GM21367 (cell line): ENCODE data around the gene IL17A.

Experiments used
- ATAC-seq: cut with Tn5 transposase; IDR thresholded peaks from one replicate; pipeline ENCODE4 v1.9.1; 2021; ENCODE audit not compliant: unreplicated experiment

Gene IL17A

GRCh38 chr6:52210227-52210626 lies 24.1 kb downstream of the IL17A start:
- ATAC-seq = peak; percentile 93

GRCh38 chr6:52213127-52213526 lies 27.0 kb downstream of the IL17A start:
- no peak for ATAC-seq

GRCh38 chr6:52215787-52216186 lies 29.6 kb downstream of the IL17A start:
- no peak for ATAC-seq

GRCh38 chr6:52216932-52217575 lies 30.9 kb downstream of the IL17A start:
- no peak for ATAC-seq

- ATAC-seq = no peak
Observed at GRCh38 chr6:52217761-52218160, 31.6 kb downstream of the IL17A start.

- peak; percentile 79 for ATAC-seq
Observed at GRCh38 chr6:52221302-52221701, 35.1 kb downstream of the IL17A start.

- peak; percentile 99 for ATAC-seq
Observed at GRCh38 chr6:52227495-52227894, 41.3 kb downstream of the IL17A start.

- ATAC-seq = no peak
Observed at GRCh38 chr6:52230685-52231084, 44.5 kb downstream of the IL17A start.

GRCh38 chr6:52231406-52232127 lies 45.4 kb downstream of the IL17A start:
- ATAC-seq = no peak

- no peak for ATAC-seq
Observed at GRCh38 chr6:52233005-52233404, 46.8 kb downstream of the IL17A start.

- peak; percentile 83 for ATAC-seq
Observed at GRCh38 chr6:52233975-52234823, 48.0 kb downstream of the IL17A start.
